Measurements from ENCODE around the gene RABL2A. TPM values are rescaled to one million over a fixed set of nuclear protein-coding genes. Genes with fewer than 3 reads are reported as not detected.
"Not testable (repeated sequence)": the region's sequence is repeated elsewhere in the genome, so short reads cannot be mapped to it uniquely, and the experiment has no call there.

Gene RABL2A
- total and polyA plus RNA-seq, 8 donors: 15.7 to 68.0 (median 53.4) TPM

- H3K4me1 ChIP-seq; H3K9me3 ChIP-seq; H3K27me3 ChIP-seq; intact Hi-C loops (cut with DNase I); H3K36me3 ChIP-seq: not testable (repeated sequence)
- H3K4me3 ChIP-seq: peak overlapping the region in 1 of 2 donors; percentile 42
- H3K27ac ChIP-seq: peak overlapping the region; percentile 90 to 91
- ATAC-seq: peak; percentile 78
- peak; percentile 100 for TF ChIP-seq CTCF (IDR thresholded peaks at IDR 0.05)
- DNase-seq: peak; percentile 78 to 96 (median 93)
Measured at GRCh38 chr2:113604085-113604477, 23.0 kb upstream of the RABL2A start.

- H3K4me1 ChIP-seq; H3K9me3 ChIP-seq; DNase-seq; intact Hi-C loops (cut with DNase I); H3K36me3 ChIP-seq; ATAC-seq; H3K4me3 ChIP-seq; H3K27me3 ChIP-seq: not testable (repeated sequence)
- peak overlapping the region; percentile 90 to 91 for H3K27ac ChIP-seq
Measured at GRCh38 chr2:113604661-113605060, 22.4 kb upstream of the RABL2A start.

GRCh38 chr2:113606036-113606435 is 21.0 kb upstream of the RABL2A start:
- H3K9me3 ChIP-seq; ATAC-seq; H3K4me1 ChIP-seq; H3K27ac ChIP-seq; H3K27me3 ChIP-seq; intact Hi-C loops (cut with DNase I); DNase-seq; H3K36me3 ChIP-seq; H3K4me3 ChIP-seq: not testable (repeated sequence)

GRCh38 chr2:113609822-113610221 is 17.2 kb upstream of the RABL2A start:
- H3K4me1 ChIP-seq; H3K27me3 ChIP-seq; ATAC-seq; H3K27ac ChIP-seq; H3K4me3 ChIP-seq; intact Hi-C loops (cut with DNase I); H3K9me3 ChIP-seq; DNase-seq; H3K36me3 ChIP-seq: not testable (repeated sequence)

GRCh38 chr2:113621002-113621401 is 6.1 kb upstream of the RABL2A start:
- H3K4me3 ChIP-seq; H3K27ac ChIP-seq; H3K36me3 ChIP-seq; DNase-seq; ATAC-seq; H3K4me1 ChIP-seq; intact Hi-C loops (cut with DNase I); H3K27me3 ChIP-seq; H3K9me3 ChIP-seq: not testable (repeated sequence)

- H3K36me3 ChIP-seq; H3K27ac ChIP-seq; H3K9me3 ChIP-seq; H3K4me1 ChIP-seq; H3K27me3 ChIP-seq; ATAC-seq; intact Hi-C loops (cut with DNase I): not testable (repeated sequence)
- DNase-seq: peak in 1 of 4 donors; percentile 61
- peak overlapping the region in 1 of 2 donors; percentile 51 for H3K4me3 ChIP-seq
Measured at GRCh38 chr2:113625906-113626305, 1.2 kb upstream of the RABL2A start.

- H3K4me3 ChIP-seq; H3K9me3 ChIP-seq; H3K4me1 ChIP-seq; intact Hi-C loops (cut with DNase I); H3K27ac ChIP-seq; H3K27me3 ChIP-seq; DNase-seq: not testable (repeated sequence)
- peak; percentile 63 for ATAC-seq
- H3K36me3 ChIP-seq: peaks cover 0 to 28% of the 10 kb centered on the region in 2 donors
Measured at GRCh38 chr2:113632849-113633345, 5.8 kb downstream of the RABL2A start.

- ATAC-seq, DNase-seq: not testable (repeated sequence)
Measured at GRCh38 chr2:113635358-113635757, 8.3 kb downstream of the RABL2A start.

GRCh38 chr2:113636226-113636625 is 9.2 kb downstream of the RABL2A start:
- H3K4me1 ChIP-seq; ATAC-seq; intact Hi-C loops (cut with DNase I); H3K4me3 ChIP-seq; H3K9me3 ChIP-seq; H3K27ac ChIP-seq; DNase-seq; H3K27me3 ChIP-seq: not testable (repeated sequence)
- H3K36me3 ChIP-seq: peaks cover 0 to 19% of the 10 kb centered on the region in 2 donors

More at GRCh38 chr2:113635358-113635757, 8.3 kb downstream of the RABL2A start:
- H3K36me3 ChIP-seq: peaks cover 0 to 24% of the 10 kb centered on the region in 2 donors
- H3K27ac ChIP-seq; intact Hi-C loops (cut with DNase I); H3K27me3 ChIP-seq; H3K4me3 ChIP-seq; H3K9me3 ChIP-seq; H3K4me1 ChIP-seq: not testable (repeated sequence)

- ATAC-seq; DNase-seq; H3K4me3 ChIP-seq; H3K9me3 ChIP-seq; H3K4me1 ChIP-seq; intact Hi-C loops (cut with DNase I); H3K27ac ChIP-seq; H3K27me3 ChIP-seq: not testable (repeated sequence)
- H3K36me3 ChIP-seq: peaks cover 0 to 16% of the 10 kb centered on the region in 2 donors
Measured at GRCh38 chr2:113638084-113638483, 11.0 kb downstream of the RABL2A start.

GRCh38 chr2:113646217-113646616 is 19.2 kb downstream of the RABL2A start:
- H3K27ac ChIP-seq; DNase-seq; H3K27me3 ChIP-seq; H3K4me1 ChIP-seq; H3K36me3 ChIP-seq; ATAC-seq; H3K4me3 ChIP-seq; H3K9me3 ChIP-seq; intact Hi-C loops (cut with DNase I): not testable (repeated sequence)

- not testable (repeated sequence) for H3K36me3 ChIP-seq, H3K4me3 ChIP-seq
Measured at GRCh38 chr2:113650834-113651815, 24.1 kb downstream of the RABL2A start.

More at GRCh38 chr2:113650834-113651815, 24.1 kb downstream of the RABL2A start:
- ATAC-seq; H3K9me3 ChIP-seq; DNase-seq; H3K27me3 ChIP-seq; H3K4me1 ChIP-seq; H3K27ac ChIP-seq; intact Hi-C loops (cut with DNase I): not testable (repeated sequence)

Measured in left lung (tissue), 10 donors.